HG03097 (cell line): ENCODE results near the gene HIVEP3.

Source experiments
- ATAC-seq: cut with Tn5 transposase; IDR thresholded peaks from one replicate; pipeline ENCODE4 v1.9.1; 2021; ENCODE audit not compliant: unreplicated experiment, low FRiP score

Gene HIVEP3

DNA sequence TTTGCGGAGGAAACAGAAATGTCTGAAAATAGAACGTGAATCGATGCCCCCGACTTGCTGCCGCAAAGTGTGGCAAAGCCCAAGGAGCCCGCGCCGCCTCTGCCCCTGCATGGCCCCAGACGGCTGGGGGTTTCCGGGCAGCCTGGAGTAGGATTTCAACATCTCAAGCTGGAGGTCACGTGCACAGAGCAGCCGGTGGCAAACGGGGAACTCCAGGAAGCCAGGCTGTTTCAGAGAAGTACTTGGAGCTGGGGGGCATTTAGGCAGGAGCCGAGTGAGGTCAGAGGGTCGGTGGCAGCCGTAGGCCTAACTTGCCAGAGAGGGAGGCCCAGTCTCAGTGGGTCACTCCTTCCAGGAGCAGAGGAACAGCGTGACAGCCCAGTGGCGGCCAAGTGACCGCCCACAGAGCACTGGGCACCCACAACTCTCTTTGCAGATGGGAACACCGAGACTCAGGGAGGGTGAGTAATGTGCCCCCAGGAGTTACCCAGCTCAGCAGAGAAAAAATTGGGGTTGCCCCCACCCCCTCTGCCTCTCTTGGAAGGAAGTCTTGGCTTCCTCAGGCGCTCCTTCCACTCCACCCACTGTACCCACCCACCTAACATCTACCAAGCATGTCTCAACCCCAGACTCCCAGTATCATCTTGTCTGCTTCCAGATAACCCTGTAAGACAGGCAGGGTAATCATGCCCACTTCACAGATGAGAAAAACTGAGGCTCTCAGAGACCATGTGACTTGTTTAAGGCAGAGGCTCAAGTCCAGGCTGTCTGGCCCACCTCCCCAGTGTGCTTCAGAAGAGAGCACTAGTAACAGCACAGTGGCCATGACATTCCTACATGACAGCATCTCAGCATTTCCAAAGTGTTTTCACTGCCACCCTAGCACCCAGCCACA is 179.4 kb downstream of the HIVEP3 start:
- peak; percentile 55 for ATAC-seq

- no peak for ATAC-seq
These were observed 180.2 kb downstream of the HIVEP3 start for GRCh38 chr1:41738475-41738874.

GRCh38 chr1:41738006-41738405 is 180.7 kb downstream of the HIVEP3 start:
- ATAC-seq, result no peak

DNA sequence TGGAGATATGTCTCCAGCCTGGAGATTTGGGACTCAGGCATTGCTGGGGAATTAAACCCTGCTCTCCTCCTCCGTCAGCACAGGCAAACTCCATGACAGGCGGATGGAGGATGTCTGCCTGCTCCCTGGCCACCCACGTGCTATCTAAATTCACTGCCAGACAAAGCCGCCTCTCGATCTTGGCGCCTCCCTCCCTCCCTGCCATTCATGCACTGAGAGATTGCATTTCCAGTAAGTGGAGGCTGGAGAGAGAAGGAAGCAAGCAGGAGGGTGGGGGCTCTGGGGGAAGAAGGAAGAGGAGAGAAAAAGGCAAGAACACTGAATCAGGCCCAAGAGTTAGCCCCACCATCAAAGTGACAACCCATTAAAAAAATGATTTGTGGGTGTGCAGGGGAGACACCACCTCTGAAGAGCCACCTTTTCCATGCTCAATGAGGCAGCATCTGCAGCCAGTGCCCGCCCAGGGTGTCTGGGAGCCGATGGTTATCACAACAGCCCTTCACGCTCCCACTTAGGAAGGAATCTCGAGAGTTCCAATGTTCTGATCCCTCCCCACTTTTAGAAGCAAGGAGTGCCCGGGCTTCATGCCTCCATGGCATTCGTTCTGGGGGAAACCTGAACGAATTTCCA is 183.0 kb downstream of the HIVEP3 start:
- no peak for ATAC-seq

GRCh38 chr1:41735139-41735538 is 183.6 kb downstream of the HIVEP3 start:
- no peak for ATAC-seq

GRCh38 chr1:41734201-41734970 is 184.3 kb downstream of the HIVEP3 start:
- ATAC-seq, result no peak

DNA sequence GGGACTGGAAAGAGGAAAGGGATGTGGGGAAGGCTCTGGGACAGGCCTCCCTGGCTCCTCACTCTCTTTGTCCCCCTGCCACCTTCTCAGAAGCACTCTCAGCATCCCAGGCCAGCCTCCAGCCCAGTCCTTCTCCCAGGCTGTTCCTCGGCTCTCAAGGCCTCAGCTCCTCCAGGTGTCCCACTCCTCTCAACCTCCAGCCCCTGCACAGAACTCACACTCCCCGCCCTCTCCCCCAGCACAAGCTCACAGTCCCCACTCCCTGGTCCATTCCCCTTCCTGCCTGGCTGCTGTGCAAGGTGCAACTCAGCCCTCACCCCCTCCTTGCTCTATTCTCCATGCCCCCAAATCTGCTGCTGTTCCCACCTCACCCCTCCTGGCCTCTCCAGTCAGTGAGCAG is 185.0 kb downstream of the HIVEP3 start:
- no peak for ATAC-seq

GRCh38 chr1:41733021-41733420 is 185.7 kb downstream of the HIVEP3 start:
- no peak for ATAC-seq

- ATAC-seq, result no peak
These were observed 187.1 kb downstream of the HIVEP3 start for GRCh38 chr1:41731516-41732030.

DNA sequence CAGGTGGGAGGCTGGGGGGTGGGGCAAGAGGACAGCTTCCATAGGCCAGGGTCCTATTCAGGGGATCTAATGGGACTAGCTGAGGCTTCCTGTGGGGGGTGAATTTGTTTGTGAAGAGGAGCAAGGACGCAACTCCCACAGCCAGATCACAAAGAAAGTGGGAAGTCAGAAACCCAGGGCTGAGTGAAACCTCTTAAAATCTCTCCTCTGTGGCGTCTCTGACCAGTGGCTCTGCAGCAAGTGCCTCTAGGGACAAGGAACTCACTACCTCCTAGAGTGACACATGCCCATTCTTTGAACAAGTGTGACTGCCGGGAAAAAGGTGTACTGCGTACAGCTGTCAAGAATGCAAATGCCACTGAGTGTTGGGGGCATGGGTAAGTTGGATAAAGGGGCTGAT is 187.9 kb downstream of the HIVEP3 start:
- no peak for ATAC-seq

DNA sequence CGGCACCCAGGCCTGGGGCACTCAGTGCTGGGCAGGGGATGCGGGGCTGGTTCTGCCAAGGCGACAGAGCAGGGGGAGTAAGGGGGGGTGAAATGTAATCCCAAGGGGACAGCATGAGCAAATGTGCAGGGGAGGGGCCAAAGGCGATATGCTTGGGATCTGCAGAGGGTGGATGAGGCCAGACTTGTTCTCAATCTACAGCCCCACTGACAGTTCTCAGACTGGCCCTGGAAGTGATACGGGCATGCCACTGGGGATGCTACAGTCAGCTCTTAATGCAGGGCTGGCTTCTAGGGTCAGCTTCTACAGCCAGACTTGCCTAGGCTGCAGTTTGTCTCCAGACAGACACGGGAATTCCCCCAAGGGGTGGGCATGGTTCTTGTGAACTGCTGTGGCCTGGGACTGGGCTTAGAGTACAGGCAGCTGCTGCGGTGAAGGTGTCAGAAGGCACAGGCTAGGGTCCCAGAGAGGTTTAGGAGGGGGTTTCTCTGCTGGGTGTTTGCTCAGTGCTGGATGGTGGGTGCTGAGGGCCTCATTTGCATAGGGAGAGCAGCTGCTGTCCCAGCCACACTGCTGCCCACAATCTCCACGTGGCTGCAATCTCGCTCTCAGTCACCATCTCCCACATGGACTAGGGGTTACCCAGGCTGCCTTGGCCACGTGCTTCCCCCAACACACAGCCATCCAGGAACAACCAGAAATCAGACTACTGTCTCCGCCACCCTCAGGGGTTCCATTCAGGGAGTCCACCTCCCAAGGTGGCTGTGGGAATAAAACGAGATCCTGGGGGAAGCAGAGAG is 190.1 kb downstream of the HIVEP3 start:
- ATAC-seq, result peak; percentile 76

- no peak for ATAC-seq
These were observed 191.0 kb downstream of the HIVEP3 start for GRCh38 chr1:41727749-41728115.

DNA sequence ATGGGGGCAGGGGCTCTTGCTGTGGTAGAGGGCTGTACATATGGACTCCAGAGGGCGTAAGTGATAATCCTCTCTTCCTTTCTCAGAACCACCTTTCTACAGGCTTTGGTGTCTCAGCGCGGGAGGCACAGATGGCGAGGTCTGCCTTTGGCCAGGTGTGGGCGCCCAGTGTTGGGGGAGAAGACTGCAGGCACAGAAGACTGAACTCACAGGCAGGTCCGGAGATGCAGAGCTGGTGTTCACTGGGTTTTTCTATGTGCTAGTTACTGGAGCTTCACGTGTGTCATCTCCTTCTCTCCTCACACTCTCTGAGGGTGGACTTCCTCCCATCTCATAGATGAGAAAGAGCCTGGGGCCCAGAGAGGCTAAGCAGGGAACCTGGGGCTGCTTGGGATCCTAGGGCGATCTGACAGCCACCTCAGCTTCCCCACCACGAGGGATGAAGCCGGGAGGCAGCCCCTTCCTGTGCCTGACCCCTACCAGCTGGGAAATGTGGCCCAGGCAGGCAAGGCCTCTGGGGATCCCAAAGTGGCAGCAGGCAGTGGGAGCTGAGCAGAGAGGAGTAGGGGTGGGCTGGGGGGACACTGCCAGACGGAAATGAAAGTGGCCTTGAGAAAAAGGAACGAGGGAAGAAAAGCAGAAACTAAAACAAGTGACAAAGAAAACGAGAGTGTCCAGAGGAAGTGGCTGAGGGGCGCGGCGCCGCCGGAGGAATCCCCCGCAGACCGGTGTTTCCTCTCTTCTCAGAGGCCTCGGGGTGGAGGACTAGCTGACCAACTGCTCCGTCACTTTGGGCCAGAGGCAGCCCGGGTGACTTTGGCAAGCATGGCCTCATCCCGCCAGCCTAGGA is 191.6 kb downstream of the HIVEP3 start:
- peak; percentile 26 for ATAC-seq

DNA sequence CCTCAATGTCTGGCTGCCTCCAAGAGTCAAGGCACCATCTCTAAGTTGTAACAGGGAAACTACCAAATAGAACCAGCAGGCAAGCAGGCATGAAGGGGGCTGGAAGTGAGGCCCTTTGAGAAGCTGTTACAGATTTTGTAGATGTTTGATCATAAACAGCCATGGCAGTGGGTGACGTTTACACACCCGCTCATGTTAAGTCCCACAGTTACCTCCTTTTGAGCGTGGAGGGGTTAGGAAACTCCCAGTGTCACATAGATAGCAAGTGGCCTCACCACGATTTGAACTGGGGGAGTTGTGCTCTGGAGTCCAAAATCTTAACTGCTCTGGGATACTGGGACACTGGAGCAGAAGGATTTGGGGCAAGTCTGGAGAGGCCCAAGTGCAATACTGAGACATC is 192.4 kb downstream of the HIVEP3 start:
- ATAC-seq, result no peak

GRCh38 chr1:41724926-41725325 is 193.8 kb downstream of the HIVEP3 start:
- no peak for ATAC-seq

DNA sequence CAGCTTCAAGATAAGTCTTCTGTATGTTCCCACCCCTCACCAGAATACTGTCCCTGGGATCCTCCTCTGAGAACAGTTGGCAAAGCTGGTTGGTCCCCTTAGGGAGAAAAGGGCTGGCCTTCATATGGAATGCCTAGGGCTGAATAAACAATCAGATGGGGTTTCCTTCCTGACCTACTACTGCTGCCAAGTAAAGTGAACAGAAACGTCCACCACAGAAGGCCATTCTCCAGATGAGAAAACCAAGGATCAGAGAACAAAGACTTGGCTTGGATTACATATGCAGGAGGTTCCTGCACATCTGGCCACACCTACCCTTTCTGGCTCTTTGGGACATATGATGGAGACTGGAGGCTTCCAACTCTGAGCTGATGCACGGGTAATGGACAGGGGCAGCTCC is 194.5 kb downstream of the HIVEP3 start:
- ATAC-seq, result no peak

GRCh38 chr1:41723786-41724185 is 194.9 kb downstream of the HIVEP3 start:
- ATAC-seq, result no peak

DNA sequence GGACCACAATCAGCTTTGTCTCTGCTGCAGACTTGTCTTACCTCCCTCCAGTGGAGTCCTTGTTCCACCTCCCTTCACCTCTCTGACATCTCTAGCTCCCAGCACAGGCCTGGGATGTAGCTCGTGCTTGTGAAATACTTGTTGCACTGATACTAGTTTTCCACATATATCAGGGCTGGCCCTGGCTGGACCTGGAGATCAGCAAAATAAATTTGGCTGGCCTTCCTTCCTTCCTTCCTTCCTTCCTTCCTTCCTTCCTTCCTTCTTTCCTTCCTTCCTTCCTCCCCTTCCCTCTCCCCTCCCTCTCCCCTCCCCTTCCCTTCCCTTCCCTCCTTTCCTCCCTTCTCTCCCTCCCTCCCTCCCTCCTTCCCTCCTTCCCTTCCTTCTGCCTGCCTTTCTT is 196.5 kb downstream of the HIVEP3 start:
- no peak for ATAC-seq

DNA sequence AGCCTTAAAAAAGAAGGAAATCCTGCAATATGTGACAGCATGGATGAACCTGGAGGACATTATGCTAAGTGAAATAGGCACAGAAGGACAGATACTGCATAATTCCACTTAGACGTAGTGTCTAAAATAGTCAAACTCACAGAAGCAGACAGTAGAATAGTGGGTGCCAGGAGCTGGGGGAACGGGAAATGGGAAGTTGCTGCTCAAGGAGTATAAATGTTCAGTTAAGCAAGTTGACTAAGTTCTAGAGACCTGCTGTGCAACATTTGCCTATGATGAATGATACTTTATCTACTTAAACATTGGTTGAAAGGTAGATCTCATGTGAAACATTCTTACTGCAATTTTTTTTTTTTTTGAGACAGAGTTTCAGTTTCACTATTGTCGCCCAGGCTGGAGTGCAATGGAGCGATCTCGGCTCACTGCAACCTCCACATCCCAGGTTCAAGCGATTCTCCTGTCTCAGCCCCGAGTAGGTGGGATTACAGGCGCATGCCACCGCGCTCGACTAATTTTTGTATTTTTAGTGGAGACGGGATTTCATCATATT is 197.8 kb downstream of the HIVEP3 start:
- ATAC-seq, result no peak
